SK-N-SH treated with all-trans-retinoic acid at 6 μM for 48 hours (cell line): ENCODE data around the gene RGS10.

Experiments used
- BACH2 ChIP-seq: fragments of 250-450 bp; sonication (Bioruptor Pico); IDR thresholded peaks from 2 replicates; pipeline ENCODE4 v1.9.0; 2021; ENCODE audit warnings: mild to moderate bottlenecking, borderline replicate concordance
- CREB5 ChIP-seq: fragments of 250-450 bp; sonication (Bioruptor Pico); IDR thresholded peaks from 2 replicates; pipeline ENCODE4 v1.5.1; 2020; ENCODE audit warnings: low read depth, mild to moderate bottlenecking, moderate library complexity
- CSDC2 ChIP-seq: fragments of 250-450 bp; sonication (Bioruptor Pico); IDR thresholded peaks from 2 replicates; pipeline ENCODE4 v1.5.0; 2020; ENCODE audit warnings: mild to moderate bottlenecking, moderate library complexity
- ESRRG ChIP-seq: fragments of 250-450 bp; sonication (Bioruptor Pico); IDR thresholded peaks from 2 replicates; pipeline ENCODE4 v1.6.1; 2021; ENCODE audit warnings: mild to moderate bottlenecking
- GLIS3 ChIP-seq: fragments of 250-450 bp; sonication (Bioruptor Pico); IDR thresholded peaks from 2 replicates; pipeline ENCODE4 v1.5.0; 2020; ENCODE audit warnings: mild to moderate bottlenecking, moderate library complexity
- PATZ1 ChIP-seq: fragments of 250-450 bp; sonication (Bioruptor Pico); IDR thresholded peaks from 2 replicates; pipeline ENCODE4 v1.8.0; 2020; ENCODE audit warnings: mild to moderate bottlenecking, moderate library complexity, borderline replicate concordance
- POU6F1 ChIP-seq: fragments of 250-450 bp; sonication (Bioruptor Pico); IDR thresholded peaks from 2 replicates; pipeline ENCODE4 v1.8.0; 2021; ENCODE audit warnings: low read depth, mild to moderate bottlenecking, moderate library complexity, borderline replicate concordance
- RARB ChIP-seq: fragments of 250-450 bp; sonication (Bioruptor Pico); IDR thresholded peaks from 2 replicates; pipeline ENCODE4 v1.8.0; 2021; ENCODE audit warnings: mild to moderate bottlenecking, moderate library complexity
- TSHZ2 ChIP-seq: fragments of 250-450 bp; sonication (Bioruptor Pico); IDR thresholded peaks from 2 replicates; pipeline ENCODE4 v1.5.0; 2020; ENCODE audit warnings: mild to moderate bottlenecking, moderate library complexity
- ZC3H10 ChIP-seq: fragments of 250-450 bp; sonication (Bioruptor Pico); IDR thresholded peaks from 2 replicates; pipeline ENCODE4 v1.5.1; 2021; ENCODE audit warnings: mild to moderate bottlenecking, moderate library complexity
- ZFP30 ChIP-seq: fragments of 450-650 bp; formaldehyde crosslinking; IDR thresholded peaks from 2 replicates; pipeline ENCODE4 v1.5.0; 2022; ENCODE audit warnings: mild to moderate bottlenecking, moderate library complexity
- ZNF70 ChIP-seq: fragments of 450-650 bp; formaldehyde crosslinking; IDR thresholded peaks from 2 replicates; pipeline ENCODE4 v1.5.0; 2020; ENCODE audit warnings: mild to moderate bottlenecking, moderate library complexity

- TF ChIP-seq POU6F1 (CRISPR knock-in tag) (no peak), ZNF70 (no peak), PATZ1 (no peak), ZFP30 (CRISPR knock-in tag) (no peak), TSHZ2 (CRISPR knock-in tag) (no peak), ZC3H10 (no peak), RARB (CRISPR knock-in tag) (no peak), CREB5 (CRISPR knock-in tag) (no peak), CSDC2 (CRISPR knock-in tag) (no peak), GLIS3 (CRISPR knock-in tag) (no peak), ESRRG (no peak), BACH2 (CRISPR knock-in tag) (no peak)
Measured at GRCh38 chr10:119462773-119463172, 79.7 kb downstream of the RGS10 start.
